Measurements from ENCODE around the gene WNT9A.

WNT9A gene

GRCh38 chr1:227895828-227896685 is 51.7 kb downstream of the WNT9A start:
- TF ChIP-seq SIN3A (IDR thresholded peaks at IDR 0.05; ENCODE audit: borderline replicate concordance, insufficient read depth, low read length) (no peak), REST (IDR thresholded peaks at IDR 0.05; ENCODE audit: insufficient read depth in 1 of 2, low read depth in 2 of 2, low read length in 2 of 2) (no peak), FOXP2 (optimal IDR thresholded peaks at IDR 0.05; ENCODE audit: borderline replicate concordance, extremely low read depth, extremely low read length, insufficient read depth) (no peak), POLR2AphosphoS5 (IDR thresholded peaks at IDR 0.05; ENCODE audit: low read depth, low read length) (no peak), TAF1 (IDR thresholded peaks at IDR 0.05; ENCODE audit: borderline replicate concordance, insufficient read depth, low read length) (no peak)

GRCh38 chr1:227894831-227895451 is 52.8 kb downstream of the WNT9A start:
- no peak for TF ChIP-seq TAF1 (IDR thresholded peaks at IDR 0.05; ENCODE audit: borderline replicate concordance, insufficient read depth, low read length)
- no peak for TF ChIP-seq FOXP2 (optimal IDR thresholded peaks at IDR 0.05; ENCODE audit: borderline replicate concordance, extremely low read depth, extremely low read length, insufficient read depth)

GRCh38 chr1:227893949-227894721 is 53.6 kb downstream of the WNT9A start:
- TF ChIP-seq REST (IDR thresholded peaks at IDR 0.05; ENCODE audit: insufficient read depth in 1 of 2, low read depth in 2 of 2, low read length in 2 of 2) (no peak), FOXP2 (optimal IDR thresholded peaks at IDR 0.05; ENCODE audit: borderline replicate concordance, extremely low read depth, extremely low read length, insufficient read depth) (no peak), POLR2AphosphoS5 (IDR thresholded peaks at IDR 0.05; ENCODE audit: low read depth, low read length) (no peak), TAF1 (IDR thresholded peaks at IDR 0.05; ENCODE audit: borderline replicate concordance, insufficient read depth, low read length) (no peak), SIN3A (IDR thresholded peaks at IDR 0.05; ENCODE audit: borderline replicate concordance, insufficient read depth, low read length) (no peak)

GRCh38 chr1:227893300-227893948 is 54.3 kb downstream of the WNT9A start:
- TF ChIP-seq SIN3A (IDR thresholded peaks at IDR 0.05; ENCODE audit: borderline replicate concordance, insufficient read depth, low read length) (no peak), REST (IDR thresholded peaks at IDR 0.05; ENCODE audit: insufficient read depth in 1 of 2, low read depth in 2 of 2, low read length in 2 of 2) (no peak), POLR2AphosphoS5 (IDR thresholded peaks at IDR 0.05; ENCODE audit: low read depth, low read length) (no peak), TAF1 (IDR thresholded peaks at IDR 0.05; ENCODE audit: borderline replicate concordance, insufficient read depth, low read length) (no peak)

All from PFSK-1 (cell line).